H4 (cell line): ENCODE measurements around the gene LPP. TPM values are rescaled to one million over a fixed set of nuclear protein-coding genes. Genes with fewer than 3 reads are reported as not detected.
"Not testable (repeated sequence)": the region's sequence is repeated elsewhere in the genome, so short reads cannot be mapped to it uniquely, and the experiment has no call there.

Experiments
- DNase-seq: peaks from one replicate; pipeline ENCODE4 v3.0.0-alpha.2; 2015; ENCODE audit warnings: low spot score
- total RNA-seq: library from RNA; depleted of rRNA; stranded (reverse); fragments of >200 nt; shearing (Covaris generic); gene quantifications from 2 replicates; pipeline ENCODE4 v1.2.3, GENCODE V29; 2014

Gene LPP
- total RNA-seq, 1 experiment from 2014 or later: 28.3 TPM

DNA sequence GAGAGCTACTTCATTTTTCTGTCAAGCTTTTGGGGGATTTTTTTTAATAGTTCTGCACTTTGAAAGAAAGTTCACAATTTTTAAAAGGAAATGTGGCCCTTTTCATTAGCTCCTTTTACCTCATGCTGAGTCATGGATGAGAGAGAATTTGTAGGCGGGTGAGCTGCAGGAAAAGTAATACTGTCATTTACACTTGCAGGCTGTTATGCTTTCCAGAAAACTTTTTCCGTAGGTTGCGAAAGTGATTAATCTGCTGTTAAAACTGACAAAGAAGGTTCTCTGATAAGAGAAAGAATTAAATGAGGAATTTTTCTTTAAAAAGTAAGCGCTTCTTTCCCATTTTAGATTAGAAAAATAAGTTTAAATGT lies 430.2 kb downstream of the LPP start:
- DNase-seq: peak; percentile 61

DNA sequence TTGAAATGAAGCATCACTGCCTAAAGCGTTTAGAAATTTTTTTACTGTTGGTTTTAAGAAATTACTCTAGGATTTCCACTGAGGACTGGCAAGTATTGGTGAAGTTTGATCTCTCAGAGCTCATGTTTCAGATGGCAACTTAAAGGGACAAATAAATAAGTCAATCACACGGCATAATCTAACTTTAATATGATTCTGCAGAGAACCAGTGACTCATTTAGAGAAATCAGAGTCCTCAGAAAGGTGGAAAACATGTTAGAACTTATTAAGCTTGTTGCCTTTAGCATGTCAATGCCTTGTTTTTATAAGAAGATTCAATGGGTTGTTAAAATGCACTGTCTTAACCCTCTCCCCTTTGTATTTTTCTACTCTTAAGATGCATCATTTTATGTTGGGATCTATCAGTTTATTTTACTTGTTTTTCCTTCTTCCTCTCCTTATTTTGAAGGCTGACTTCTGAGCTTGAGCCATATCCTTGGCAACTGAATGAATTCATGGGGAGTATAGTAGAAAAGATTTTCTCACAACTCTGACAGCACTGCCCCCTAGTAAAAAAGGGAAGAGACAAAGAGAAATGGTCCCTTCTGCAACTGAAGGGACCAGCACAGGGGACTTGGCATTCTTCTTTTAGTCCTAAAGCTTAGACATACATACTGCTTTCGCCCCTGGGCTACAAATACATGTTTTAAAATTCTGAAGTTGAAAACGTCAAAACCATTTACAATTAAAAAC lies 431.2 kb downstream of the LPP start:
- peak; percentile 30 for DNase-seq

- DNase-seq: no peak
Observed at GRCh38 chr3:188589071-188589470, 435.1 kb downstream of the LPP start.

- no peak for DNase-seq
Observed at GRCh38 chr3:188589771-188590170, 435.8 kb downstream of the LPP start.

GRCh38 chr3:188590557-188590956 lies 436.6 kb downstream of the LPP start:
- DNase-seq: no peak

DNA sequence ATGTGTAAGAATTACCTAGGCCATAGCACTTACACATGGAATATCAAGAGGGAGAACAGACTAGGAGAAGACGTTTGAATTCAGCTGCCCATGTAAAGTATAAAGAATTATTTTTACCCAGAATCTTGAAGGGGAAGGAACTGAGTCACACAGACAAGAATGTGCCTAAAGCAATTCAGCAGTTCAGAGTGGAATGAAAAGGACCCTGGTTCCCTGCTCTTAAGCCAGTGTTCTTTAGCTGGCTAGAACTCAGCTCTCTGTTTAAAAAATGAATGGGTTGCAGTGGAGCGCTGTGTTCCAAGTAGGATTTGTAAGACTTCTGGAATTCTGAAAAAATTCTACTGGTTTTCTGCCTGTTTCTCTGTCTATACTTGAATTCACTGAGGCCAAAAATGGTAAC lies 440.2 kb downstream of the LPP start:
- no peak for DNase-seq

GRCh38 chr3:188595890-188596376 lies 442.0 kb downstream of the LPP start:
- DNase-seq: no peak

DNA sequence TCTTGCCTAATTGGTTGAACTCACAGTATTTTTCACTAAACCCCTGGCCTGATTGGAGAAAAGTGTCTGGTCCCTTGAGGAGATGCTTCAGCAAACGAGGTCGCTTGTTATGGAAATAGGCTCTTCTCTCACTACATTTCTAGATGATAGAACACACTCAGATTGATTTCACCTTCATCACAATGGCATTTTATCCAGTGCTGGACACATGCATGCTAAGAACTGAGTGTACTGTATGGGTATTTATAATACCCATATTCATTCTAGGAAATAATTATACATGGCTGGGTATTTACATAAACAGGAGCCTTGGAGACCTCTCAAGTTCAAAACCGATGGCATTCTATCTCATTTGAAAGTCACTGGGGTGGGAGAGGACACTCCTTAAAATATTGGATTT lies 444.9 kb downstream of the LPP start:
- no peak for DNase-seq

- DNase-seq: no peak
Observed at GRCh38 chr3:188602111-188602510, 448.2 kb downstream of the LPP start.

DNA sequence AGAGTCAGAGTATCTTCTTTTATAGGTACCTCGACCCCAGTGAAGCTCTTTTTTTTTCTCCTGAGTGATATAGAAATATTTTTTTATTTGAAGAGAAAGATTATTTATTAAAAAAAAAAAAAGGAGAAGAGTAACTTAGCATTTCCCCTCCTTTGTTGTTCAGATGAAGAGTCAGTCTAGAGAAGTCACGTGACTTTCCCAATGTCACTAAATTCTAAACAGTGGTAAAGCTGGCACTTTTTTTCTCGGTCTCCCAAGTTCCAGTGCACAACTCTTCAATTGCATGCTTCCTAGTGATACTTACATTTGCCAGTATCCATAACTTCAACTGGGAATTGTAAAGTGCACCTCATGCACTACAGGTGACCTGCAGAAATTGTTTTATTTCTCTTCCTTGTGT lies 448.7 kb downstream of the LPP start:
- no peak for DNase-seq

DNA sequence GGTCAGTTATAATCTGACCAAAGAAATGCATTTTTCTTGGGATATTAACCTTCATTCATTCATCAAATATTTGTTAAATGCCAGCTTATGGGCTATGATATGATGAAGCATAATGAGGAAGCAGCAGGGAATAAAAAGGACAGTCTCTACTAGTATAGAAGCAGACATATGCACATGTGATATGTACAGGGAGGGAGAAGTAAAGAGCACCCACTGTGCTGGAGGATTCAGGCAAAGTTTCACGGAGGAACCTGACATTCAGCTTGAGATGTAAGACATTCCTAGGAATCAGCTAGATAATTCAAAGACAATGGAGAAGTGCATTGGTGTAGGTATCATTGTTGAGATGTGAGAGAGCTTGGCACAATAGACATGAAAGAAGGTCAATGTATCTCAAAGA lies 450.7 kb downstream of the LPP start:
- no peak for DNase-seq

GRCh38 chr3:188605231-188605630 lies 451.3 kb downstream of the LPP start:
- no peak for DNase-seq

- DNase-seq: no peak
Observed at GRCh38 chr3:188605905-188606304, 451.9 kb downstream of the LPP start.

DNA sequence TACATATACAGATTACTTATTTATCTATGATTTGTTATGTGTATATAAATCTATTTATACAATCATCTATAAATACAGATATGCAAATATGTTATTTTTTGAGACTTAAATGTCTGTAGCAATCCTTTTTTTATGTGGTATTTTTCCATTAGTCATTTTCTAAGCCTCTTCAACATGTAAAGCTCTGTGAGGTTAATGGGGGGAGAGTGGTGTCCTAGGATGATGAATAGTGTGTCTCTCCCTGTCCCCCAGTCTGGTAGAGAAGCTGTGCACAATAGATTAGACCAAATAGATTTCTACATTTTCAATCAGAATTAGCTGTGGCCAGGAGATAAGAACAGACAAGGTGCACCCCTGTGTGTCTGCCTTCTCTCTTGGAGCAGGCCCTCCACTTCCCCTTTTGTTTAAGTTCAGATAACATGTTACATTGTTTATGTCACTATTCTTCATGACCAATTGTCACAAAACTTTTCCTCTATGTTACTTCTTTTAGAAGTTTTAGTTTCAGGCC lies 453.9 kb downstream of the LPP start:
- no peak for DNase-seq

DNA sequence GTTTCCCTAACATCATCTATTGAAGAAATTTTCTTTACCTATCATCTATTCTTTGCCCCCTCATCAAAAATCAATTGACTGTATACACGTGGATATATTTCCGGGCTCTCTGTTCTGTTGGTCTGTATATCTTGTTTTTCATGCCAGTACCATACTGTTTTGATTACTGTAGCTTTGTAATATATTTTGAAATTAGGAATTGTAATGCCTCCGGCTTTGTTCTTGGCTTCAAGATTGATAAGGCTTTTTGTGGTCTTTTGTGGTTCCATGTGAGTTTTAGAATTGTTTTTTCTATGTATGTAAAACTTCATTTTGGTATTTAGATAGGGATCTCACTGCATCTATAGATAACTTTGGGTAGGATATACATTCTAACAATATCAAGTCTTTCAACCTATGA lies 454.4 kb downstream of the LPP start:
- no peak for DNase-seq

DNA sequence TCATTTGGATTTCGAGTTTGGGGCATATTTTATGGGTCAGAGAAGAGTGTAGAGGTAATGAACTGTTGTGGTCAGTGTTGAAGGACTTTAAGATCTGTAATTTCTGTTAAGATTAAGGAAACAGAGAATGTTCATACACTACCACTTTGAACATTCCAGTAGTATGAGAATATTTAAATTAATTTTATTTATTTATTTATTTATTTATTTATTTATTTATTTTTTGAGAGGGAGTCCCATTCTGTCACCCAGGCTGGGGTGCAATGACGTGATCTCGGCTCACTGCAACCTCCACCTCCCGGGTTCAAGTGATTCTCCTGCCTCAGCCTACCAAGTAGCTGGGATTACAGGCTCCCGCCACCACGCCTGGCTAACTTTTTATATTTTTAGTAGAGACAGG lies 459.8 kb downstream of the LPP start:
- DNase-seq: not testable (repeated sequence)

DNA sequence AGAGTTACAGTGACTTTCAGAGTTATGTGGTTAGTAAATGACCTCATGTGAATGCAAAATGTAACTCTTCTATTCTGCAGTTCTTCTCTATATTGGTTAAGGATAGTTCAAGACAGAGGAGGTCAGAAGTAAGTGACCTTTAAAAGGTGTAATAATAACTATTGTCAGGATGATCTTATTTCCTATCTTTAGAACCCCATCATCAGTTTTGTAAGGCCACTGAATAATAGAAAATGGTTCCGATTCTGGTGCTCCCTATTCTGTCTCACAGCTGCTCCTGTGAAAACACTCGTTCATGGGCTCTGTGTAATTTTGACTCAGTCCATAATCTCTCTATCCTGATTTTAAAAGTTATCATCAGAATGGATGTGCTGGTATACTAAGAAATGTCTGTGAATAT lies 463.3 kb downstream of the LPP start:
- no peak for DNase-seq

DNA sequence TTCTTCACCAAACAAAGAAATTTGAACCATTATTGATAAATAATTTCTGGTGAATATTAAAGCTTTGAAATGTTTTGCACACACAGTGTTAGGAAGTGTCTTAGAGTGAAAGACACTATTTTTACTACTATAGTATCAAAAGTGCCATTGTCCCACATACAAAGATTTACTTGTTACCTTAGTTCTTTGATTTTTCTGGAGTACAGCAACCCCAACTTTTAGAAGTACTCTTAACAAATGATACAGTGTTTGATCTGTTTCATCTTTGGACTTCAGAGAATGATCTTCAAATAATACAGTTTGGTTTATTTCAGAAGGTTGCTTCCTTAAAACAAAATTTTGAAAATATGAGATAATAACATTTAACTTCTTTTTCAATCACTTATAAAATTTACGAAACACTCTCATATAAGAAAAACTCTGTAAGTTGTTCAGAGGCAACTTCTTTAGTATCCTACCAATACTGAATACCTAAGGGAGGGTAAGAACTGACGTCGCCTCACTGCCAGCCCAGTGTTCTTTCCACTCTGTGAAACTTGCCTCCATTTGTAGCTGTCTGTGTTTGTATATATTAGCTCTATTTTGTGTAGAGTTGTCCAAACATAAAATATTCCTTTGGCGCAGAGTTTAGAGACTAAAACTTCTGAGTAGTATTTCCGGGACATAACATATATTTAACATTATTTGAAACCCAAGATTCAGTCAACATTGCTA lies 464.2 kb downstream of the LPP start:
- DNase-seq: no peak

- DNase-seq: no peak
Observed at GRCh38 chr3:188620752-188621151, 466.8 kb downstream of the LPP start.

DNA sequence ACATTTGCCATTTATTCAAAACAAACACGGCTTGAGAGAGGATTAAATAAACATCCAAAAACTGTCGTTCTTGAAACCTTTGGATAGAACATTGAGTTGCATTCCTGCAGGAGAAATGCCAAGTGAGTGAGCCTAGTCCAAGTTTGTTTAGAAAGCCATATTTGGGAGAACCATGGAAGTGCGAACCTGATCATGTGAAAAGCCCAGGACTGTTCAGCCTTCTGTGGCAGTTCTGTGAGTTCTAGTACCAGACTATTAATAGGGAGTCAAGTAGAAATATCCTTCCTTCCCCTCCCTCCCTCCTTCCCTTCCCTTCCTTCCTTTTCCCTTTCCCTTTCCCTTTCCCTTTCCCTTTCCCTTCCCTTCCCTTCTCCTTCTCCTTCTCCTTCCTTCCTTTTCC lies 470.4 kb downstream of the LPP start:
- peak; percentile 35 for DNase-seq

- DNase-seq: no peak
Observed at GRCh38 chr3:188624828-188625227, 470.9 kb downstream of the LPP start.

DNA sequence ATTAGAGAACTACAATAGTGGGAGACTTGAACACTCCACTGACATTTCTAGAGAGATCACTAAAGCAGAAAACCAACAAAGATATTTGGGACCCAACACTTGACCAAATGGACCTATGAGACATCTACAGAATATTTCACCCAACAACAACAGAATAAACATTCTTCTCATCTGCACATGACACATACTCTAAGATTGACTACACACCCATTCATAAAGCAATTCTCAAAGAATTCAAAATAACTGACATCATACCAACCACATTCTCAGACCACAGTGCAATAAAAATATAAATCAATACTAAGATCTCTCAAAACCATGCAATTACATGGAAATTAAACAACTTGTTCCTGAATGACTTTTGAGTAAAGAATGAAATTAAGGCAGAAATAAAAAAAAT lies 473.7 kb downstream of the LPP start:
- peak; percentile 44 for DNase-seq

DNA sequence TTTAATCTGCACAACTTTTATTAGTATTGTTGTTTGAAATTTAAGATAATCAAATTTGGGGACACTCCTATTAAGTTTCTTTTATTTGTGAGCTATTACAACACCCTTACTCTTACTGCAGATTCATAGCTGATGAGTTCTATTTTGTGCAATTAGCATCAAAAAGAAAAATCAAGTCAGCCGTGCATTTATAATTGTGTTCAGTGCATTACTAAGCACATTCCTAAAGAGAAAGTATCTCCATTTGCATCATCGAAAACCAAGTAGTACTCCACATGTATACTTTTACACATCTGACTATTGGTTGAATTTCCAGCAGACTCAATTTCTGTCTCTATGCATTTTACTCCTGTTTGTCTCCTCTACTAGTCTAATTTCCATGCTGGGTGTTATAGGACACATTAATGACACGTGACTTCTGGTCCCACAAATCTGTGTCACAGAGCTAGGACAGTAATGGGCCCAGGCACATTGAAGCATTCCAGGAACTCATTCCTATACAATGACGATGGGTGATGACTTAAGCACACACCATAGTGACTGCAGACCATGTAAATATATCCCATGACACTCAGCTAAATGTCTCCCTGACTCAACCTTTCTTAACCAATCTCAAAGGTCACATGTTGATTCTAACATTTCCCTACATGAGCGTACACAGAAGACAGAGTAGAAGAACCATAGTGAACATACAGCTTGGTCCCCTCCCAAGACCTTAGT lies 477.5 kb downstream of the LPP start:
- peak; percentile 57 for DNase-seq
